OCI-LY1 (cell line): ENCODE measurements around the gene OR1B1.

Experiments used
- H2AFZ ChIP-seq: fragments of 200-600 bp; sonication (generic), shearing (Covaris generic); 2 replicates; pipeline ENCODE4 v1.6.0; 2014; ENCODE audit warnings: antibody characterized with exemption, mild to moderate bottlenecking, low read length
- H3F3A ChIP-seq: fragments of 200-600 bp; sonication (generic), shearing (Covaris generic); 2 replicates; pipeline ENCODE4 v1.6.0; 2014; ENCODE audit warnings: mild to moderate bottlenecking, antibody characterized with exemption, low read length, moderate library complexity; ENCODE audit not compliant: insufficient read depth
- H3K27ac ChIP-seq: fragments of 200-600 bp; sonication (generic); 2 replicates; pipeline ENCODE4 v1.5.1; 2014; ENCODE audit warnings: low read length, mixed run types, mild to moderate bottlenecking, low read depth; ENCODE audit not compliant: poor library complexity, severe bottlenecking
- H3K27me3 ChIP-seq: fragments of 200-600 bp; sonication (generic); 2 replicates; pipeline ENCODE4 v1.6.0; 2014; ENCODE audit warnings: antibody characterized with exemption, mild to moderate bottlenecking, low read length, moderate library complexity; ENCODE audit not compliant: insufficient read depth
- H3K36me3 ChIP-seq: fragments of 200-600 bp; sonication (generic); 2 replicates; pipeline ENCODE4 v1.6.1; 2014; ENCODE audit warnings: mild to moderate bottlenecking, antibody characterized with exemption, low read length, moderate library complexity, mixed read lengths; ENCODE audit not compliant: insufficient read depth
- H3K4me1 ChIP-seq: fragments of 200-600 bp; sonication (generic); 2 replicates; pipeline ENCODE4 v1.5.1; 2014; ENCODE audit warnings: mild to moderate bottlenecking, low read length, moderate library complexity; ENCODE audit not compliant: insufficient read depth, severe bottlenecking
- H3K4me2 ChIP-seq: fragments of 200-600 bp; sonication (generic), shearing (Covaris generic); 2 replicates; pipeline ENCODE4 v1.6.1; 2014; ENCODE audit warnings: low read length
- H3K4me3 ChIP-seq: fragments of 200-600 bp; sonication (generic); 2 replicates; pipeline ENCODE4 v1.5.1; 2014; ENCODE audit warnings: low read length, low read depth, mild to moderate bottlenecking, mixed read lengths; ENCODE audit not compliant: poor library complexity, severe bottlenecking
- H3K79me2 ChIP-seq: fragments of 200-600 bp; shearing (Covaris generic); 2 replicates; pipeline ENCODE4 v1.6.1; 2016; ENCODE audit warnings: mixed run types, low read length, mixed read lengths; ENCODE audit not compliant: insufficient read depth
- H3K9ac ChIP-seq: fragments of 200-600 bp; sonication (generic), shearing (Covaris generic); 2 replicates; pipeline ENCODE4 v1.6.1; 2014; ENCODE audit warnings: mild to moderate bottlenecking, low read length, mixed read lengths
- H3K9me2 ChIP-seq: fragments of 200-600 bp; sonication (generic), shearing (Covaris generic); 2 replicates; pipeline ENCODE4 v1.6.1; 2014; ENCODE audit warnings: low read depth, mild to moderate bottlenecking, low read length, mixed read lengths
- H3K9me3 ChIP-seq: fragments of 200-600 bp; shearing (Covaris generic); 2 replicates; pipeline ENCODE4 v1.6.1; 2014; ENCODE audit warnings: low read length, mixed read lengths
- H4K20me1 ChIP-seq: fragments of 200-600 bp; sonication (generic), shearing (Covaris generic); 2 replicates; pipeline ENCODE4 v1.6.0; 2016; ENCODE audit warnings: mild to moderate bottlenecking, low read length; ENCODE audit not compliant: insufficient read depth
- CTCF ChIP-seq: fragments of 200-600 bp; sonication (generic), shearing (Covaris generic); IDR thresholded peaks from 2 replicates; pipeline ENCODE4 v1.5.1; 2017; ENCODE audit warnings: mild to moderate bottlenecking, antibody characterized with exemption, low read length, moderate library complexity, mixed read lengths
- EZH2 ChIP-seq: fragments of 200-600 bp; sonication (generic), shearing (Covaris generic); IDR thresholded peaks from 2 replicates; pipeline ENCODE4 v1.8.0; 2017; ENCODE audit warnings: borderline replicate concordance, mixed run types, mild to moderate bottlenecking, antibody characterized with exemption, low read length, moderate library complexity, mixed read lengths

Gene OR1B1

DNA sequence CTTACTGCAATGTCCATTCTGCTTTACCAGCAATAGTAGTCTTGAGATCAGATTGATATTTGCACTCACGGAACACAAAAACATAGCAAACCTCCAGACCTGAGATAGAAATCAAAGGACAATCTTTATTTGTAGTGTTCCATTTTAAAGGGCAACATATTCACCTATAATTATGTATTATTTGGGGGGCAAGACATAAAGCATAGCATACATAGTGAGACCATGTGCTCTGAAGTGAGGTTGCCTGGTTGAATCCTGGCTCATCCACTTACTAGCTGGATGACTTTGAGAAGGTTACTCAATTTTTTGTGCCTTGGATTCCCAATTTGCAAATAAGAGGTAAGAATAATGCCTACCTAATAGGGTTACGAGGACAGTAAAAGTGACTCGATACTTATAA is at the start of gene OR1B1:
TSS of gene OR1B1 (minus strand) at position 101 of the 400 bp plus-strand sequence.
- Histone ChIP-seq H3K4me1 (no peaks in the 10 kb centered on the region), H3K9ac (no peak within 1 kb of the TSS), H3K9me3 (no peaks in the 10 kb centered on the region), H3K9me2 (no peaks in the 10 kb centered on the region), H2AFZ (no peak within 1 kb of the TSS), H3K27me3 (no peaks in the 10 kb centered on the region), H4K20me1 (no peaks in the 10 kb centered on the region), H3K4me3 (no peak within 1 kb of the TSS), H3K27ac (no peak within 1 kb of the TSS), H3K79me2 (no peaks in the 10 kb centered on the region), H3F3A (no peaks in the 10 kb centered on the region), H3K4me2 (no peak within 1 kb of the TSS), H3K36me3 (no peaks in the 10 kb centered on the region)
- TF ChIP-seq EZH2: no peak

DNA sequence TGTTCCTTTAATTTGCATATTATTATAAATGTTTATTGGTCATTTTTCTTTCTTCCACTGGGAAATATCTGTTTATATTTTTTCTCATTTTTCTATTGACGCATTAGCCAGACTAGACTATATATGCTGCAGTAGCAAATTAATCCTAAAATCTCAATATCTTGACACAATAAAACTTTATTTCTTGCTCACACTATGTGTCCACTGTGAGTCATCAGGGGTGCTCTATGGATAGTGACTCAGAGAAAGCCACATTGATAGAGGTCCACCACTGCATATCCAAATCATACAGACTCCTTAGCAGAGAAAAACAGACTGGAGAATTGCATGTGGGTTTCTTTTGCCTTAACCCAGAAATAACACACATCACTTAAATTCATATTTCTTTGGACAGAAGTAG is 38.3 kb upstream of the OR1B1 start:
- H3K36me3 ChIP-seq: no peaks in the 10 kb centered on the region
- H3K79me2 ChIP-seq: no peaks in the 10 kb centered on the region
- no peaks in the 10 kb centered on the region for H3K4me1 ChIP-seq
- no peak overlapping the region for H2AFZ ChIP-seq
- H3K9ac ChIP-seq: no peak overlapping the region
- H3K9me3 ChIP-seq: 0 out of 2 replicates have a peak, but pooled peaks cover 3% of the 10 kb centered on the region
- no peak overlapping the region for H3K4me2 ChIP-seq
- H3K9me2 ChIP-seq: no peaks in the 10 kb centered on the region
- H3K4me3 ChIP-seq: no peak overlapping the region
- no peak overlapping the region for H3K27ac ChIP-seq
- no peaks in the 10 kb centered on the region for H4K20me1 ChIP-seq
- H3K27me3 ChIP-seq: no peaks in the 10 kb centered on the region
- no peak for TF ChIP-seq CTCF
- no peak for TF ChIP-seq EZH2
- H3F3A ChIP-seq: no peaks in the 10 kb centered on the region

GRCh38 chr9:122684851-122685250 is 27.4 kb upstream of the OR1B1 start:
- H3K9me2 ChIP-seq: no peaks in the 10 kb centered on the region
- no peaks in the 10 kb centered on the region for H3F3A ChIP-seq
- no peak overlapping the region for H2AFZ ChIP-seq
- no peak overlapping the region for H3K4me2 ChIP-seq
- H3K4me1 ChIP-seq: no peaks in the 10 kb centered on the region
- no peak overlapping the region for H3K4me3 ChIP-seq
- H3K9me3 ChIP-seq: peaks cover 4% of the 10 kb centered on the region; the same call in 1 of the 2 replicates
- H3K79me2 ChIP-seq: no peaks in the 10 kb centered on the region
- no peak overlapping the region for H3K27ac ChIP-seq
- no peaks in the 10 kb centered on the region for H3K36me3 ChIP-seq
- H4K20me1 ChIP-seq: no peaks in the 10 kb centered on the region
- H3K9ac ChIP-seq: no peak overlapping the region
- no peaks in the 10 kb centered on the region for H3K27me3 ChIP-seq
- TF ChIP-seq EZH2 (no peak), CTCF (no peak)

DNA sequence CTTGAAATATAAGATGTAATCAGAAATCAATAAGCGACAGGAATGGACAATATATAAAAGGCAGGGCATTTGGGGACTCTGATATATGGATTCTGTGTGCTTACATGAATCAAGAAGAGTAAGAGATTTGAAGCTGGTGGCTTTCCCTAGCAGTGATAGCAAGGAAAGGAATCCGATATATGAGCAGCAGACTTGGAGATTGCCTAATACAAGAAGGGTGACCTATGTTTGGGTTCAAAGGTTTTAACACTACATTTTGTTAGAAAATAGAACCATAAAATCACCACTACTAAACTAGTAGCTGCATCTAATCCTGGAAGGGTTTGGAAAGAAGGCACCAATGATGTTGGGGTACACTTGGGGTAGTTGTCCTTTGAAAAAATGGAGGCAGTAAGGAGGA is 15.1 kb upstream of the OR1B1 start:
- H2AFZ ChIP-seq: no peak overlapping the region
- no peak for TF ChIP-seq CTCF
- TF ChIP-seq EZH2: no peak
- H3K9me3 ChIP-seq: no peaks in the 10 kb centered on the region
- no peak overlapping the region for H3K4me2 ChIP-seq
- no peak overlapping the region for H3K27ac ChIP-seq
- H4K20me1 ChIP-seq: no peaks in the 10 kb centered on the region
- no peaks in the 10 kb centered on the region for H3K9me2 ChIP-seq
- H3F3A ChIP-seq: no peaks in the 10 kb centered on the region
- no peaks in the 10 kb centered on the region for H3K4me1 ChIP-seq
- no peaks in the 10 kb centered on the region for H3K36me3 ChIP-seq
- no peaks in the 10 kb centered on the region for H3K79me2 ChIP-seq
- no peak overlapping the region for H3K9ac ChIP-seq
- no peaks in the 10 kb centered on the region for H3K27me3 ChIP-seq
- no peak overlapping the region for H3K4me3 ChIP-seq
